ENCODE data around the gene OSBPL10.

DNA sequence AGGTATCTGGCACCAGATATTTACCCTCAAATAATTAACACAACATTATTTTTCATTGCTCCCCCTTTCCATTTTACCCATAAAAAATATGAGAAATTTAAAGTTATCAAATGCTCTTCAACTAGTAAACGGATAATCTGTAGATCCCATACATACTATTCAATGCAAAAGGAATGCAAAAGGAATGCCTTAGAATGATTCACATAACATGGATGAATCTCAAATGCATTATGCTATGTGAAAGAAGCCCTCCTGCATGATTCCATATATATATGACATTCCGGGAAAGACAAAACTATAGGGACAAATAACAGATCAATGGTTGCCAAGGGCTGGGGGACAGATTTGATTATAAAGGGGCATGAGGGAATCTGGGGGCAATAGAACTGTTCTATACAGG is 252.7 kb downstream of the OSBPL10 start:
- TF ChIP-seq, protein P1, sequence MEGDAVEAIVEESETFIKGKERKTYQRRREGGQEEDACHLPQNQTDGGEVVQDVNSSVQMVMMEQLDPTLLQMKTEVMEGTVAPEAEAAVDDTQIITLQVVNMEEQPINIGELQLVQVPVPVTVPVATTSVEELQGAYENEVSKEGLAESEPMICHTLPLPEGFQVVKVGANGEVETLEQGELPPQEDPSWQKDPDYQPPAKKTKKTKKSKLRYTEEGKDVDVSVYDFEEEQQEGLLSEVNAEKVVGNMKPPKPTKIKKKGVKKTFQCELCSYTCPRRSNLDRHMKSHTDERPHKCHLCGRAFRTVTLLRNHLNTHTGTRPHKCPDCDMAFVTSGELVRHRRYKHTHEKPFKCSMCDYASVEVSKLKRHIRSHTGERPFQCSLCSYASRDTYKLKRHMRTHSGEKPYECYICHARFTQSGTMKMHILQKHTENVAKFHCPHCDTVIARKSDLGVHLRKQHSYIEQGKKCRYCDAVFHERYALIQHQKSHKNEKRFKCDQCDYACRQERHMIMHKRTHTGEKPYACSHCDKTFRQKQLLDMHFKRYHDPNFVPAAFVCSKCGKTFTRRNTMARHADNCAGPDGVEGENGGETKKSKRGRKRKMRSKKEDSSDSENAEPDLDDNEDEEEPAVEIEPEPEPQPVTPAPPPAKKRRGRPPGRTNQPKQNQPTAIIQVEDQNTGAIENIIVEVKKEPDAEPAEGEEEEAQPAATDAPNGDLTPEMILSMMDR (IDR thresholded peaks at IDR 0.05) = no peak
- TF ChIP-seq POLR2A (IDR thresholded peaks at IDR 0.05) = no peak
